ENCODE results near the gene CAT.

CAT gene

DNA sequence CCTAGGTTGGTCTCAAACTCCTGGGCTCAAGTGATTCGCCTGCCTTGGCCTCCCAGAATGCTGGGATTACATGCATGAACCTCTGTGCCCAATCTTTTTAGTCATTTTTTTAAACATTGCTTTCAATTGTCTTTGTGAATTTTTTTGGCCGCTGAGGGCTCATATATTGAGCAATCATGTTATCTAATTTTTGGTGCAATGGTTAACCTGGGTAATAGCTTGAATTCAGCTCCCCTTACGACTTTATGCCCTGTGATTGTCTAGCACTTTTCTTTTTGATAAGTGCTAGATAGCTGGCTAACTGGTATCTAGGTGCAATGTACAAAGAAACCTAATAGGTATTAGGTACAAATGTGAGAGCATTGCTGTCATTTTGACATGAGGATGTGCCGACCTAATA, 35.3 kb upstream of the CAT start:
- no peaks in the 10 kb centered on the region for H3K9me3 ChIP-seq
- no peak overlapping the region for H3K4me3 ChIP-seq (ENCODE audit: low read depth, low read length)
- H3K27me3 ChIP-seq = no peaks in the 10 kb centered on the region
- H3K4me1 ChIP-seq = no peaks in the 10 kb centered on the region
- no peaks in the 10 kb centered on the region for H3K36me3 ChIP-seq
- TF ChIP-seq, protein P1, sequence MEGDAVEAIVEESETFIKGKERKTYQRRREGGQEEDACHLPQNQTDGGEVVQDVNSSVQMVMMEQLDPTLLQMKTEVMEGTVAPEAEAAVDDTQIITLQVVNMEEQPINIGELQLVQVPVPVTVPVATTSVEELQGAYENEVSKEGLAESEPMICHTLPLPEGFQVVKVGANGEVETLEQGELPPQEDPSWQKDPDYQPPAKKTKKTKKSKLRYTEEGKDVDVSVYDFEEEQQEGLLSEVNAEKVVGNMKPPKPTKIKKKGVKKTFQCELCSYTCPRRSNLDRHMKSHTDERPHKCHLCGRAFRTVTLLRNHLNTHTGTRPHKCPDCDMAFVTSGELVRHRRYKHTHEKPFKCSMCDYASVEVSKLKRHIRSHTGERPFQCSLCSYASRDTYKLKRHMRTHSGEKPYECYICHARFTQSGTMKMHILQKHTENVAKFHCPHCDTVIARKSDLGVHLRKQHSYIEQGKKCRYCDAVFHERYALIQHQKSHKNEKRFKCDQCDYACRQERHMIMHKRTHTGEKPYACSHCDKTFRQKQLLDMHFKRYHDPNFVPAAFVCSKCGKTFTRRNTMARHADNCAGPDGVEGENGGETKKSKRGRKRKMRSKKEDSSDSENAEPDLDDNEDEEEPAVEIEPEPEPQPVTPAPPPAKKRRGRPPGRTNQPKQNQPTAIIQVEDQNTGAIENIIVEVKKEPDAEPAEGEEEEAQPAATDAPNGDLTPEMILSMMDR (IDR thresholded peaks at IDR 0.05; ENCODE audit: low read depth, low read length) = no peak
- no peak for DNase-seq

DNA sequence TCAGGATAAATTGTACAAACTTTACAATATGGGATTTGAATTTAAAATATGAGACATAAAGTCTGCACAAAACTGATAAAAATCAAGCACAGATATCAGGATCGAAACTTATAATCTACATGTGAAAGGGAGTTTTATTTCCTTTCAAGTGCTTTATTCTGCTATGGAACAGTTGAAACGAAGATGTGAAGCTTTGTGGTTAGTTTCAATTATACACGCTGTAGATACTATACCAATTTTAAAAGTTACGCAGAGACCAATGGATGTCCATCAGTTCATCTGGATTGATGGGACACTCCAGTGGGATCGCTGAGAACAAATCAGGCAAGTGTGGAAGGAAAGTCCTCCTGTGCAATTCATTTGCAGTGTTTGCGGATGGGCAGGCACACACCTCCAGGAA, 34.5 kb upstream of the CAT start:
- Histone ChIP-seq H3K27me3 (no peaks in the 10 kb centered on the region), H3K4me1 (no peaks in the 10 kb centered on the region), H3K9me3 (no peaks in the 10 kb centered on the region), H3K4me3 (ENCODE audit: low read depth, low read length) (no peak overlapping the region), H3K36me3 (no peaks in the 10 kb centered on the region)
- no peak for DNase-seq
- TF ChIP-seq, protein P1 (IDR thresholded peaks at IDR 0.05; ENCODE audit: low read depth, low read length) = no peak

DNA sequence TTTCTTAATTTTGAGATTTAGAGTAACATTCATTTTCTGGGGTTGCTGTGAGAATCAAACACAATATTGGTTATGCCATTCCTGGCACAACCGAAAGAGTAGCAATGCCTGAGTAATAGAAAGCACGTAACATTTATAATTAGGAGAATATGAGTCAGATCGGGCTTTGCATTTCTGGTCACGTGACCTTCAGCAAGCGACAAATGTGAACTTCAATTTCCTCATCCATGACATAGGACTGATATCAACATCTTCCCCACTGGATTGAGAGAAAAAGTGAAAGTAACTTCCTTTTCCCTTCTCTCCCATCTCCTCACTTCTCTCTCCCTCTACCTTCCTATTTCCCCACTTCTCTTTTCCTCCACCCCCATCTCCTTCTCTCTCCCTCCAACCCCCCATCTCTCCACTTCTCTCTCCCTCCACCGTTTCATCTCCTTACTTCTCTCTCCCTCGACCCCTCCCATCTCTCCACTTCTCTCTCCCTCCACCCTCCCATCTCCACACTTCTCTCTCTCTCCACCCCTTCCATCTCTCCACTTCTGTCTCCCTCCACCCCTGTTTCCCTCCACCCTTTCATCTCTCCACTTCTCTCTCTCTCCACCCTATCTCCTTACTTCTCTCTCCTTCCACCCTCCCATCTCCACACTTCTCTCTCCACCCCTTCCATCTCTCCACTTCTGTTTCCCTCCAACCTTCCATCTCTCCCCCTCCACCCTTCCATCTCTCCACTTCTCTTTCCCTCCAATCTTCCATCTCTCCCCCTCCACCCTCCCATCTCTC, 33.5 kb upstream of the CAT start:
- DNase-seq = no peak
- no peaks in the 10 kb centered on the region for H3K27me3 ChIP-seq
- no peak overlapping the region for H3K4me3 ChIP-seq (ENCODE audit: low read depth, low read length)

DNA sequence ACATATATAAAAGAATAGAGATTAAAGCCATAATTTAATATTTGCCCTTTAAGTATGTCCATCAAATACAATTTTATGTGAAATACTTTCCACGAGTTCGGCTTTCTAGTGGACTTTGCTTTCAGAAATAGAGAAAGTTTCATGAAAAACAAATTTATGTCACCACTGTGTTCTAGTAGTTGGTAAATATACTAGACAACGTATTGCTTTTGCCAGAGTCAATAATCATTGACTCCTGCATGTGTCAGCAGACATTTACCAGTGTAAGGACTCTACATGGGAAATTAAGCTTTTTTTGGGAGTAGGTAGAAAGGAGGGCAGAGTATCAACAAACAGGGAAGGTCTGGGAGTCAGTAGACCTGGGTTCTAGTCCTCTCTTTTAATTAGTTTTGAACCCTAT, 32.3 kb upstream of the CAT start:
- Histone ChIP-seq H3K27me3 (no peaks in the 10 kb centered on the region), H3K36me3 (no peaks in the 10 kb centered on the region), H3K4me1 (no peaks in the 10 kb centered on the region), H3K4me3 (ENCODE audit: low read depth, low read length) (no peak overlapping the region), H3K9me3 (no peaks in the 10 kb centered on the region)
- TF ChIP-seq, protein P1 (IDR thresholded peaks at IDR 0.05; ENCODE audit: low read depth, low read length) = no peak
- no peak for DNase-seq

More for the DNA sequence above, 33.5 kb upstream of the CAT start:
- TF ChIP-seq, protein P1 (IDR thresholded peaks at IDR 0.05; ENCODE audit: low read depth, low read length) = no peak
- no peaks in the 10 kb centered on the region for H3K4me1 ChIP-seq
- H3K36me3 ChIP-seq = no peaks in the 10 kb centered on the region
- no peaks in the 10 kb centered on the region for H3K9me3 ChIP-seq

DNA sequence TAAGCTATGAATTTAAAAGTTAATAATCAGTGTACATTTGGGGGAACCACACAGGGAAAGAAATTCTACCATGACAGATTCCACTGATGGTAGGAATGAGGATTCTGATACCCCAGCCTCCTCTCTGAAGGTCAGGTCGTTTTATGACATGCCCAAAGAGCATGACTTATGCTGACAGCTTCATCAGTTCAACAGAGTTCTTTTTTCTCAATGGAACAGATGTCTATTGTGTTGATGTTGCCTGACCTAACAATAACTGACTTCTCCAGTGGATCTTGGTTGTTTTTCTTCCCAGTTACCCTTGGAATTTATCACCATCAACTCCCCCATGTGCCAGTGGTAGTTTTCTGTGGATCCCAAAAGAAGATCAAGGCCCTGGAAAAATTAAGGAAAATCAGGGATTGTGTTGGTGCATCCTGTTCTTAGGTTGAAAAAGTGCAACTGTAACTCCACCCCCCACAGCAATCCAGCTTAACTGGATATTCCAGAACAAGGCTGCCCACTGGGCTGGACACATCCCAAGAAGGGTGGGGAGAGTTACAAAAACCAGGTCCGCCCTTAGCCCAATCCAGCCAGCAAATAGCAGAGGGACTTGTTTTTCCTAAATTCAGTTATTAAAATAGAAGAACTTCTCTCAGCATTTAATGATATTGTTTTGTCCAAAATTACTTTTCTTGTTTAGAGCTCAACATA, 31.5 kb upstream of the CAT start:
- Histone ChIP-seq H3K36me3 (no peaks in the 10 kb centered on the region), H3K4me3 (ENCODE audit: low read depth, low read length) (no peak overlapping the region), H3K4me1 (no peaks in the 10 kb centered on the region), H3K27me3 (no peaks in the 10 kb centered on the region), H3K9me3 (no peaks in the 10 kb centered on the region)
- no peak for DNase-seq
- TF ChIP-seq, protein P1 (IDR thresholded peaks at IDR 0.05; ENCODE audit: low read depth, low read length) = no peak

DNA sequence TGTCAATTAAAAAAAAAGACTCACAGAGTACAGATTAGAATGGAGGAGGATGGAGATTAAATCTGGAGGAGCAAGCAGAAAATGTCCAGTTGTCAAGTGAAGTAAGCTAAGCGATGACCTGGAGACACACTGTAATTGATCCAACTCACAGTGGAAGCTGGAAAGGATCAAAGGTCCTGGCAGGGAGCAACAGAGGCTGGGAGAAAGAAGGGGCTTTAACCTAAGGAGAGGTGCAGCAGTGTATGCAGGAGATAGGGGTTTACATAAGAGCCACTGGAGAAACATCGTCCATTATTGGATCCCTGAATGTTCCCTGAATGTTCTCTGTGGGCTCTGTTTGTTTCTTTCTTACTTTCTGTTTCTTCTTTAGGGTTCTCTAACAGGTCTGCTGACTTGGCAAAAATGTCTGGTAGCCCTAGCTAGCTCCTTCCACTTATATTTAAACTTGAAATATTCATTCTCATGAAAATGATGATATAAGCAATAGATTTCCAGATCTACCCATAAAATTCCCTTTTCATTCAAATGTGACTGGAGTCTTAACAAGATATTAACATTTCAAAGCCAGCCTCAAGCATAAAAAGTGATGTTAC, 30.1 kb upstream of the CAT start:
- TF ChIP-seq, protein P1 (IDR thresholded peaks at IDR 0.05; ENCODE audit: low read depth, low read length) = no peak
- H3K36me3 ChIP-seq = no peaks in the 10 kb centered on the region
- no peaks in the 10 kb centered on the region for H3K9me3 ChIP-seq
- DNase-seq = no peak
- H3K4me3 ChIP-seq (ENCODE audit: low read depth, low read length) = no peak overlapping the region
- no peaks in the 10 kb centered on the region for H3K4me1 ChIP-seq
- H3K27me3 ChIP-seq = no peaks in the 10 kb centered on the region

Data from BE2C (cell line).